Heart left ventricle (tissue), 16 donors: ENCODE measurements around the gene SLC4A7. TPM values are rescaled to one million over a fixed set of nuclear protein-coding genes. Genes with fewer than 3 reads are reported as not detected.

Source experiments
- ATAC-seq, 4 donors: fragments of 200-7000 bp; cut with Tn5 transposase; one replicate each; pipeline ENCODE4 v1.9.1; 2020 to 2022; ENCODE audit warnings: moderate library complexity in 4 of 4, mild to moderate bottlenecking in 3 of 4, moderate number of reproducible peaks in 1 of 4
- DNase-seq, 5 donors: peaks; one replicate each; pipeline ENCODE4 v3.0.0-alpha.2; 2020
- H3K27ac ChIP-seq, 12 donors: fragments of 200-600 bp; sonication (generic) in 4 of 12; one replicate each; pipeline versions ENCODE4 v1.5.0 to v1.8.0; 2016 to 2022; ENCODE audit warnings: mild to moderate bottlenecking in 2 of 12
- H3K27me3 ChIP-seq, 9 donors: fragments of 200-600 bp; sonication (generic) in 2 of 9; one replicate each; pipeline versions ENCODE4 v1.5.1 to v1.8.0; 2016 to 2022; ENCODE audit warnings: mild to moderate bottlenecking in 3 of 9
- H3K36me3 ChIP-seq, 9 donors: fragments of 200-600 bp; sonication (generic) in 2 of 9; one replicate each; pipeline versions ENCODE4 v1.5.0 to v1.8.0; 2018 to 2022; ENCODE audit warnings: mild to moderate bottlenecking in 2 of 9
- H3K4me1 ChIP-seq, 12 donors: fragments of 200-600 bp; sonication (generic) in 4 of 12; one replicate each; pipeline versions ENCODE4 v1.5.0 to v1.8.0; 2016 to 2022; ENCODE audit warnings: mild to moderate bottlenecking in 3 of 12
- H3K4me3 ChIP-seq, 12 donors: fragments of 200-600 bp; sonication (generic) in 4 of 12; one replicate each; pipeline versions ENCODE4 v1.5.0 to v1.8.0; 2017 to 2022; ENCODE audit warnings: mild to moderate bottlenecking in 9 of 12, moderate library complexity in 4 of 12
- H3K9me3 ChIP-seq, 12 donors: fragments of 200-600 bp; sonication (generic) in 4 of 12; one replicate each; pipeline versions ENCODE4 v1.5.0 to v1.8.0; 2016 to 2022; ENCODE audit warnings: mild to moderate bottlenecking in 1 of 12
- POLR2A ChIP-seq, 2 donors: fragments of 450-650 bp; IDR thresholded peaks; one replicate each; pipeline ENCODE4 v1.6.1; 2017; ENCODE audit warnings: antibody characterized with exemption in 2 of 2, mild to moderate bottlenecking in 2 of 2, moderate library complexity in 2 of 2
- WGBS, 4 donors: extraction: QIAGEN DNeasy Blood & Tissue Kit in 2 of 4; methylation state at CpG; one replicate each; pipeline versions ENCODE4 v1.1.5 to v1.1.7; 2013 to 2018; 5-methylcytosine and 5-hydroxymethylcytosine counted together
- intact Hi-C, 10 donors: fragments of 100-400 bp; cut with DNase I; formaldehyde crosslinking; loops; one replicate each; pipeline versions ENCODE4 v1.11.1 to v1.14.2; 2022
- polyA plus RNA-seq, 2 donors: library from polyadenylated mRNA; stranded (reverse); fragments of 200-250 nt; gene quantifications; one replicate each; pipeline ENCODE4 v1.2.3, GENCODE V29; 2013
- total RNA-seq, 9 donors: library from RNA; depleted of rRNA in 2 of 9; stranded (reverse); fragments of >200 nt in 2 of 9; fragmentation: NEBNext Ultra II Directional in 3 of 9; extraction: Animal tissue kit (Norgen Biotek cat#: 25700) in 3 of 9; gene quantifications; one replicate each; pipeline versions ENCODE4 v1.1.0 to v1.2.4, GENCODE V29; 2016 to 2023
- TF ChIP-seq, protein P1 (sequence below), 12 donors: fragments of 200-600 bp; sonication (generic) in 4 of 12; IDR thresholded peaks; one replicate each; pipeline versions ENCODE4 v1.5.0 to v1.8.0; 2018 to 2022; ENCODE audit warnings: antibody characterized with exemption in 12 of 12, mild to moderate bottlenecking in 5 of 12
- donor health status: ischemic (EF 13 %, LVEDD 7.1; RV severe dilation, severe dysfunction).
- donor health status: healthy with polysubstance abuse.
- donor health status: DM: no; HTN: yes; CAD: no.
- donor health status: DM: no; HTN: no; CAD: no.
- donor health status: ischemic (EF 25% LVEDD 6.9; RV normal size, moderate dysfunction).
- donor health status: ischemic (EF 25% LVEDD 5.7; RV mildly dilated, moderate dysfunction).
- donor health status: healthy.
- donor health status: DM: yes; HTN: yes; CAD: no.
- donor health status: ischemic (EF 35%, LVEDD 5.7; RV mildly dilated, moderate dysfunction).
- donor health status: nonischemic (EF 11% LVEDD 7.7; RV severe dilation, severe dysfunction).
- donor health status: DM: yes; HTN: yes; CAD: no.
- donor health status: PGD.
- donor health status: ischemic (EF 29% LVEDD 5.4; RV normal size, mild dysfunction).
- donor health status: nonischemic (EF 23%, LVEDD 6.1; RV moderate dilation, normal function).

Gene SLC4A7
- total and polyA plus RNA-seq, 11 donors = 2.2 to 25.4 (median 15.0) TPM

GRCh38 chr3:27479806-27480543 is 4.2 kb downstream of the SLC4A7 start:
- H3K4me1 ChIP-seq = peaks cover 0 to 42% (median 12%) of the 10 kb centered on the region in 12 donors
- 91 to 96% (median 94%) methylated on average over 2 of the region's 2 CpGs for WGBS, 4 donors
- peak overlapping the region in 1 of 12 donors; percentile 71 for H3K27ac ChIP-seq

DNA sequence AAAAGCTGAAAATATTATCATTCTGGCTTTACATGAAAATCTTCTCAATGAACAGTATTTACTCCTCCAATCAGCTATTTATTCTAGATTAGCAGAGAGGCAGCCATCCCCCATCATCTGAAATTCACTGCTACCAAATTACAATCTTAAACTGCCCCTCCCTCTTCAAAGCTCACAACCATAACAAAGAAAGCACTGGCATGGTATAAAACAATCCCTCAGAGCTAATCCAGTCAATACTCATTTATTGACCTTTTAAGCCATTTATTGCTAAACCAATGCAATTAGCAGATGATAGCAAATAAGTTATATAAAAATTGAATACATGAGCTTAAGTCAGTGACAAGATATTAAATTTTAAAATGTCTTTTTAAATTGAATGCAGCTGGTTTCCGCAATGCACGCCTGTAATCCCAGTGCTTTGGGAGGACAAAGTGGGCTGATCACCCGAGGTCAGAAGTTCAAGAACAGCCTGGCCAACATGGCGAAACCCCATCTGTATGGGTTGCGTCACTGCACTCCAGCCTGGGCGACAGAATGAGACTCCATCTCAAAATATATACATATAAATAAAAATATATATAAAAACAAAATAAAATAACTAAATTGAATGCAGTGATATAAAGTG is 12.1 kb downstream of the SLC4A7 start:
- Histone ChIP-seq H3K36me3 (no peaks in the 10 kb centered on the region), H3K4me3 (no peak overlapping the region), H3K27ac (no peak overlapping the region), H3K27me3 (no peaks in the 10 kb centered on the region), H3K4me1 (peaks cover 0 to 17% (median 4%) of the 10 kb centered on the region in 12 donors), H3K9me3 (no peaks in the 10 kb centered on the region)
- intact Hi-C loops = loop anchor here in 1 of 10 donors (10.0 kb wide), 1 partner anchor 193 kb away; no protein-coding TSS in a partner anchor
- ATAC-seq = no peak
- no peak for TF ChIP-seq POLR2A (IDR thresholded peaks at IDR 0.05)
- TF ChIP-seq, protein P1, sequence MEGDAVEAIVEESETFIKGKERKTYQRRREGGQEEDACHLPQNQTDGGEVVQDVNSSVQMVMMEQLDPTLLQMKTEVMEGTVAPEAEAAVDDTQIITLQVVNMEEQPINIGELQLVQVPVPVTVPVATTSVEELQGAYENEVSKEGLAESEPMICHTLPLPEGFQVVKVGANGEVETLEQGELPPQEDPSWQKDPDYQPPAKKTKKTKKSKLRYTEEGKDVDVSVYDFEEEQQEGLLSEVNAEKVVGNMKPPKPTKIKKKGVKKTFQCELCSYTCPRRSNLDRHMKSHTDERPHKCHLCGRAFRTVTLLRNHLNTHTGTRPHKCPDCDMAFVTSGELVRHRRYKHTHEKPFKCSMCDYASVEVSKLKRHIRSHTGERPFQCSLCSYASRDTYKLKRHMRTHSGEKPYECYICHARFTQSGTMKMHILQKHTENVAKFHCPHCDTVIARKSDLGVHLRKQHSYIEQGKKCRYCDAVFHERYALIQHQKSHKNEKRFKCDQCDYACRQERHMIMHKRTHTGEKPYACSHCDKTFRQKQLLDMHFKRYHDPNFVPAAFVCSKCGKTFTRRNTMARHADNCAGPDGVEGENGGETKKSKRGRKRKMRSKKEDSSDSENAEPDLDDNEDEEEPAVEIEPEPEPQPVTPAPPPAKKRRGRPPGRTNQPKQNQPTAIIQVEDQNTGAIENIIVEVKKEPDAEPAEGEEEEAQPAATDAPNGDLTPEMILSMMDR (IDR thresholded peaks at IDR 0.05) = no peak
- no peak for DNase-seq
- WGBS, 4 donors = 79 to 93% (median 89%) methylated on average over 6 of the region's 6 CpGs

More at GRCh38 chr3:27479806-27480543, 4.2 kb downstream of the SLC4A7 start:
- no peak for ATAC-seq
- H3K36me3 ChIP-seq = no peaks in the 10 kb centered on the region
- H3K9me3 ChIP-seq = no peaks in the 10 kb centered on the region
- TF ChIP-seq, protein P1 (IDR thresholded peaks at IDR 0.05) = no peak
- no peak for TF ChIP-seq POLR2A (IDR thresholded peaks at IDR 0.05)
- no peak for DNase-seq
- no peaks in the 10 kb centered on the region for H3K27me3 ChIP-seq
- intact Hi-C loops = loop anchor here in 7 of 10 donors (5.0 to 10.0 kb wide), 6 partner anchors 42 to 185 kb away; no protein-coding TSS in a partner anchor
- no peak overlapping the region for H3K4me3 ChIP-seq

DNA sequence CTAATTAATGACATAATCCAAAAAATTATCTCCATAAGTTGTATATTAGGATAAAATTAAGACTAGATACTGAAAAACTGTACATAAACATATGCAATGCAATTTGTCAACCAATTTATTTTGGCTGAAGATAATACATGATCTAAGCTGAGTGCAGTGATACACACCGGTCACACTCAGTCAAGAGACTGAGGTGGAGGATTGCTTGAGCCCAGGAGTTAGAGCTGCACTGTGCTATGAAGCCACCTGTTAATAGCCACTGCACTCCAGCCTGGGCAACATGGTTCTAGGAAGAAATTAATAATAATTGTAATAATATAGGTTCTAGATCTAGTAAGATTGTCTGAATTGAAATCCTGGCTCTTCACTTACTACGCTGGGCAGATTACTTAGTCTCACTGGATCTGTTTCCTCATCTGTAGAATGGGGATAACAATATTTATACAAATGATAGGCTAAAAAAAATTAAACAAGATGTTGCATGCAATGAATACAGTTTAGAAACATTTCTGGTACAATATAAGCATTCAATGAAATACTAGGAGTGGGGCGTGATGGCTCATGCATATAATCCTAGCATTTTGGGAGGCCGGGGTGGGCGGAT is 15.8 kb downstream of the SLC4A7 start:
- WGBS, 4 donors = 95 to 98% (median 97%) methylated on average over 5 of the region's 5 CpGs
- no peak for ATAC-seq
- H3K27me3 ChIP-seq = no peaks in the 10 kb centered on the region
- DNase-seq = no peak
- intact Hi-C loops = loop anchor here in 6 of 10 donors (5.0 kb wide), 1 partner anchor 156 kb away; no protein-coding TSS in a partner anchor
- no peak overlapping the region for H3K4me3 ChIP-seq
- TF ChIP-seq, protein P1 (IDR thresholded peaks at IDR 0.05) = no peak
- TF ChIP-seq POLR2A (IDR thresholded peaks at IDR 0.05) = no peak
- H3K4me1 ChIP-seq = peaks cover 0 to 22% (median 6%) of the 10 kb centered on the region in 12 donors
- H3K9me3 ChIP-seq = peaks cover 0 to 2% (median 0%) of the 10 kb centered on the region in 12 donors
- no peaks in the 10 kb centered on the region for H3K36me3 ChIP-seq
- H3K27ac ChIP-seq = no peak overlapping the region

GRCh38 chr3:27467545-27467944 is 16.6 kb downstream of the SLC4A7 start:
- H3K4me1 ChIP-seq = peaks cover 0 to 22% (median 6%) of the 10 kb centered on the region in 12 donors
- 26 to 34% (median 32%) methylated on average over 3 of the region's 3 CpGs for WGBS, 4 donors
- H3K4me3 ChIP-seq = no peak overlapping the region
- H3K27ac ChIP-seq = no peak overlapping the region
- no peaks in the 10 kb centered on the region for H3K36me3 ChIP-seq
- DNase-seq = no peak
- intact Hi-C loops = loop anchor here in 9 of 10 donors (1.0 to 5.0 kb wide), 3 partner anchors 57 to 155 kb away; no protein-coding TSS in a partner anchor
- peaks cover 0 to 4% (median 0%) of the 10 kb centered on the region in 12 donors for H3K9me3 ChIP-seq
- no peaks in the 10 kb centered on the region for H3K27me3 ChIP-seq
- ATAC-seq = peak in 2 of 4 donors; percentile 68 to 70
- TF ChIP-seq, protein P1 (IDR thresholded peaks at IDR 0.05) = peak; percentile 24 to 64 (median 42)
- TF ChIP-seq POLR2A (IDR thresholded peaks at IDR 0.05) = no peak
